Hepatocyte (in vitro differentiated cells): ENCODE results near the gene HINT3.
"Not testable (repeated sequence)": the region's sequence is repeated elsewhere in the genome, so short reads cannot be mapped to it uniquely, and the experiment has no call there.

ENCODE experiments used
- CTCF ChIP-seq: fragments of 200-600 bp; sonication (generic); IDR thresholded peaks from 2 replicates; pipeline ENCODE4 v1.5.1; 2016; ENCODE audit warnings: antibody characterized with exemption, mild to moderate bottlenecking; ENCODE audit not compliant: poor library complexity
- EZH2 ChIP-seq: fragments of 200-600 bp; sonication (generic); IDR thresholded peaks from 2 replicates; pipeline ENCODE4 v1.6.1; 2016; ENCODE audit warnings: antibody characterized with exemption, mild to moderate bottlenecking, borderline replicate concordance
- EZH2phosphoT487 ChIP-seq: fragments of 200-600 bp; sonication (generic); IDR thresholded peaks from one replicate; pipeline ENCODE4 v1.6.1; 2018; ENCODE audit warnings: antibody characterized with exemption, mild to moderate bottlenecking, low read depth, moderate library complexity; ENCODE audit not compliant: unreplicated experiment, severe bottlenecking

GRCh38 chr6:125935520-125935919 lies 21.1 kb upstream of the HINT3 start:
- not testable (repeated sequence) for TF ChIP-seq CTCF, EZH2, EZH2phosphoT487
